Measurements from ENCODE around the gene KRTAP5-7. TPM values are rescaled to one million over a fixed set of nuclear protein-coding genes. Genes with fewer than 3 reads are reported as not detected.
"Not testable (repeated sequence)": the region's sequence is repeated elsewhere in the genome, so short reads cannot be mapped to it uniquely, and the experiment has no call there.

Gene KRTAP5-7
- total RNA-seq, 1 donor from 2014 or later, result not detected

- DNase-seq (no peak), ATAC-seq (no peak)
- intact Hi-C loops (cut with micrococcal nuclease), result no loop called here
Observed at GRCh38 chr11:71548716-71549151, 21.7 kb downstream of the KRTAP5-7 start.

- DNase-seq (no peak), ATAC-seq (no peak)
- intact Hi-C loops (cut with micrococcal nuclease), result no loop called here
Observed at GRCh38 chr11:71551711-71552110, 24.6 kb downstream of the KRTAP5-7 start.

GRCh38 chr11:71554996-71555395, 27.9 kb downstream of the KRTAP5-7 start:
- intact Hi-C loops (cut with micrococcal nuclease), result no loop called here
- DNase-seq, result no peak
- no peak for ATAC-seq

GRCh38 chr11:71555508-71555907, 28.4 kb downstream of the KRTAP5-7 start:
- intact Hi-C loops (cut with micrococcal nuclease), result no loop called here
- no peak for ATAC-seq

GRCh38 chr11:71556018-71556417, 29.0 kb downstream of the KRTAP5-7 start:
- DNase-seq, result no peak
- intact Hi-C loops (cut with micrococcal nuclease), result no loop called here
- no peak for ATAC-seq

More at GRCh38 chr11:71555508-71555907, 28.4 kb downstream of the KRTAP5-7 start:
- no peak for DNase-seq

- intact Hi-C loops (cut with micrococcal nuclease), result no loop called here
- DNase-seq (no peak), ATAC-seq (no peak)
Observed at GRCh38 chr11:71557257-71557656, 30.2 kb downstream of the KRTAP5-7 start.

- DNase-seq (no peak), ATAC-seq (no peak)
- intact Hi-C loops (cut with micrococcal nuclease), result no loop called here
Observed at GRCh38 chr11:71558996-71559395, 31.9 kb downstream of the KRTAP5-7 start.

GRCh38 chr11:71562120-71562519, 35.1 kb downstream of the KRTAP5-7 start:
- ATAC-seq (no peak), DNase-seq (no peak)
- intact Hi-C loops (cut with micrococcal nuclease), result no loop called here

GRCh38 chr11:71563406-71563805, 36.3 kb downstream of the KRTAP5-7 start:
- DNase-seq, result no peak
- intact Hi-C loops (cut with micrococcal nuclease), result no loop called here
- ATAC-seq, result no peak

GRCh38 chr11:71564430-71564829, 37.4 kb downstream of the KRTAP5-7 start:
- DNase-seq (no peak), ATAC-seq (no peak)
- intact Hi-C loops (cut with micrococcal nuclease), result no loop called here

GRCh38 chr11:71565263-71565662, 38.2 kb downstream of the KRTAP5-7 start, which contains the start of gene KRTAP5-10:
TSS of gene KRTAP5-10 (plus strand) at chr11:71565563. CDS start at chr11:71565588, 25 bp downstream.
- intact Hi-C loops (cut with micrococcal nuclease), result no loop called here
- DNase-seq (no peak), ATAC-seq (no peak)

- no peak for DNase-seq
- intact Hi-C loops (cut with micrococcal nuclease), result no loop called here
- ATAC-seq, result no peak
Observed at GRCh38 chr11:71566081-71566620, 39.1 kb downstream of the KRTAP5-7 start.

GRCh38 chr11:71566626-71567599, 39.8 kb downstream of the KRTAP5-7 start:
- not testable (repeated sequence) for ATAC-seq, DNase-seq

GRCh38 chr11:71567633-71568032, 40.6 kb downstream of the KRTAP5-7 start:
- DNase-seq; ATAC-seq; intact Hi-C loops (cut with micrococcal nuclease): not testable (repeated sequence)

More at GRCh38 chr11:71566626-71567599, 39.8 kb downstream of the KRTAP5-7 start:
- intact Hi-C loops (cut with micrococcal nuclease), result not testable (repeated sequence)

- intact Hi-C loops (cut with micrococcal nuclease), result no loop called here
- DNase-seq, result no peak
- ATAC-seq, result no peak
Observed at GRCh38 chr11:71568704-71569349, 41.8 kb downstream of the KRTAP5-7 start.

- intact Hi-C loops (cut with micrococcal nuclease); DNase-seq; ATAC-seq: not testable (repeated sequence)
Observed at GRCh38 chr11:71571101-71571850, 44.2 kb downstream of the KRTAP5-7 start.

GRCh38 chr11:71572811-71573210, 45.7 kb downstream of the KRTAP5-7 start:
- intact Hi-C loops (cut with micrococcal nuclease), result no loop called here
- DNase-seq (no peak), ATAC-seq (no peak)

GRCh38 chr11:71574418-71574817, 47.4 kb downstream of the KRTAP5-7 start:
- intact Hi-C loops (cut with micrococcal nuclease), result no loop called here
- DNase-seq (no peak), ATAC-seq (no peak)

Measured in left ventricle myocardium superior (tissue), 1 donor.